ENCODE measurements around the gene ATP2B1.

- no peak for TF ChIP-seq CTCF (tag by site-specific recombination; IDR thresholded peaks at IDR 0.05)
- no peak for TF ChIP-seq SCRT1 (tag by site-specific recombination; IDR thresholded peaks at IDR 0.05; ENCODE audit: borderline replicate concordance)
- no peak for TF ChIP-seq ZNF223 (tag by site-specific recombination; IDR thresholded peaks at IDR 0.05)
- TF ChIP-seq ZNF404 (tag by site-specific recombination; IDR thresholded peaks at IDR 0.05): no peak
- no peak for TF ChIP-seq ZNF596 (tag by site-specific recombination; IDR thresholded peaks at IDR 0.05)
- no peak for TF ChIP-seq ZSCAN30 (tag by site-specific recombination; IDR thresholded peaks at IDR 0.05)
These were observed 45.4 kb upstream of the ATP2B1 start for GRCh38 chr12:89753997-89754396.

All from HEK293 (cell line).